Measurements from ENCODE around the gene CLCNKB.
A peak's percentile ranks its signal among the peaks of the same experiment; 100 is the strongest.
"Not testable (repeated sequence)": the region's sequence is repeated elsewhere in the genome, so short reads cannot be mapped to it uniquely, and the experiment has no call there.

Gene CLCNKB

DNA sequence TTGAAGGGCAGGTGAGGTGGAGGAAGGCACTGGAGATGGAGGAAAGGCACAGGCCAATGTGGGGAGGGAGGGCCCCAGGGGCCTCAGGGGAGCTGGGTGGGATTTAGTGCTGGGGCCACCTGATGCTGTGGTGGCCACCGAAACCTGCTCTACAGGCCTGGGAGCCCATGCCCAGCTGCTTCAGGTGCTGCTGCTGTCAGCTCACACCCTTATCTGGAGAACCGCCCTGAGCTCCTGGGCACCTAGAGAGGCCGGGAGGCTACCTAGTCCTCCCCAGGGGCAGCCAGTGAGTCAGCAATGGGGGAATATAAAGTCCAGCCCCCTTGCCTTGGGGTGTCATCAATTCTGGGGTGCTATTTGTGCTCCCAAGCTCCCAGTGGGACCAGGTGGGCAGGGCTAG, 17.7 kb downstream of the CLCNKB start:
- DNase-seq (ENCODE audit: low spot score): no peak

DNA sequence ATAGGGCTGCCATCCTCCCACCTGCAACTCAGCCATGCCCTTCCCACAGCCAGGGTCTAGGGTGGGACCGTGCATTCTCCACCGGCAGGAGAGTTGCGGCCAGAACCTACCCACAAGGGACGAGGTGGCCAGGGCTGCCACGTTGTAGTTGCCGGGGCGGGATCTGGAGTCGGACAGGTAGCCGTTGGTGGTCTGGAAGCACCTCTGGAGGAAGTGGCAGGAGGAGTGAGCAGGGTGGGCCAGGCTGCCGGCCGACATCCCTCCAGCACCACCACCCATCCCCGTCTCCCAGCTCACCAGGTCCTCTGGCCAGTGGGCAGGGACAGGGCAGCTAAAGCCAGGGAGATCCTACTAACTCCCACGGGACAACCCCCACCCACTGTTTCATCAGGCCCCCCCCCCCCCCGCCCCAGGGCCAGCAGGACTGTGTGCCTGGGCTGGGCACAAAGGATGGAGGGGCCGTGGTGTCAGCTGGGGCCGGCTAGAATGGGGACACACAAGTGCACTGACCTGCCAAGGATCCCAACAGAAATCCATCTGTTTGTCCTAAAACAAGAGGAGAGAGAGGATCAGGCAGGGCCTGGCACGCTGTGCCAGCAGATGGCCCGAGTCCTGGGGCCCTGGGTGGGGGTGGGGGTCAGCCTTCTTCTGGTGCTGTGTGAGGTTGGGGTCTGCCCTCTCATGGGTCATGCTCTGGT, 18.6 kb downstream of the CLCNKB start:
- not testable (repeated sequence) for DNase-seq (ENCODE audit: low spot score)

DNA sequence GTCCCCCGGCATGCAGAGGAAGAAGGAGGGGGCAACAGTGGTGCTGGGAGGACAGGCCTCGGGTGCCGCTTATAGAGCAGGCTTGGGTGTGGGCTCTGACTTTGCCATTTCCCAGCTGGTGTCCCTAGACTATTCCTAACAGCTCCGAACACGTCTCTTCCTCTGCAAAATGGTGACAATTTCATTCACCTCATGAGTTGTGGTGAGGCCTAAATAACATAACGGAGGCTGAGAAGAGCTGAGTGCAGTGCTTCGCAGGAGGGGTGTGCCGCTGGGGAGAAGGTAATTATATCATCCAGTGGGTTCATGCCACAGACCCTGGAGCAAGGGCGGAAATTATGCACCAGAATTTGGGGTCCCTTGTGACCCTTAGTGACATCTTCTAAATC, 19.1 kb downstream of the CLCNKB start:
- DNase-seq (ENCODE audit: low spot score): not testable (repeated sequence)

DNA sequence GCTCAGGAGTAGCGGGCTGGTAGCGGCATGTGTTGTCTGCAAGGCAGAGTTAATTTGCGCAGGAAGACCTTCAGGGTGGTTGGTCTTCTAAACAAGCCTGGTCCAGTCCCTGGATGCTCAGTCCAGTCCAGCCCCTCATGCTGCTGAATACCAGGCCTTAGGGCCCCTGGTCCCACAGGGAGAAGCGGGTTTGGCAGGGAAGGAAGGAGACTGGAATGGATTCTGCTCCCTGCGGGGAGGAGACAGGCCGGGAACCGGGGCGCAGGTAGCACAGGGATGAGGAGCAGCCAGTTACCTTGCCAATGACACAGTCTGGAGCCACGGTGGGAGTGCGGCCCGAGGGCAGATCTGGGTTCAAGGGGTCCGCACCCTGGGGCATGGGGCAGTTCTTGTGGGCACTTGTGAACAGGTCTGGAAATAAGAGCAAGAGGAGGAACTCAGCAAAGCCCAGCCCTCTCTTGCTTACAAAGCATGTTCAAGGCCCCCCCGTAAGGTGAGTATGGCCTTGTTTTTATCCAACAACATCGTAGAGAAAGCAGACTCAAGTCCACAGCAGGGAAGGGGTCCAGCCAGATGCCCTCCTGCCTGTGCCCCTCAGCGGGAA, 19.7 kb downstream of the CLCNKB start:
- DNase-seq (ENCODE audit: low spot score): no peak

DNA sequence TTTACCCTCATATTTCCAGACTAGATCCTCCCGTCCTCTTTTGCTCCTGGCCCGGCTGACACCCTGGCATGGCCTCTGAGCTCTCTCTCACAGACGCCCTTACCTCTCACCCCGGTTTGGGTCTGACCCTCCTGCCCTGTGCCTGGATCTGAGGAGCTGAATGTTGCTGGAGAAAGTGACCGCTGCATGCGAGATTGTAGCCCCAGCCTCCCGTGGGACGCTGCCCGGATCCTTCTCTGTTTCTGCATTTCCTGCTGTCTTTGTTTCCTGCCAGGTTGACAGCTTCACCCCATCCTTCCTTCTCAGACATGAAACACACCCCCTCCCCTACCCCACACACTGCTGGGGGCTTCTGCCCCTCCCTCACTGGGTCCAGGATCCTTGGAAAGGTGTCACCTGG, 20.3 kb downstream of the CLCNKB start:
- DNase-seq (ENCODE audit: low spot score): no peak

GRCh38 chr1:16064536-16065268, 21.1 kb downstream of the CLCNKB start:
- no peak for DNase-seq (ENCODE audit: low spot score)

DNA sequence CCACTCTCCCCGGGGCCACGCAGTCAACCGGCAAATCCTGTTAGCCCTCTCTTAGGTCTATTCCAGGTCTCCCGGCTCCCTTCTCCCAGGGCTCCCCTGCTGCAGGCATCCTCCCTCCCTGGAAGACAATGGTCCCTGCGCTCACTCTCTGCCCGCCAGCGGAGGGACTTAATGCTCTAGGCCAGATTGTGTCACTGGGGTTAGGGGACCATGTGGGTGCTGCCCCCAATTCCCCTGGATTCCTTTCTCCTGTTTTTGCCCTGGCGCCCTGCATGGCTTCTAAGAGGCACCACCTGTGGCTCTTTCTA, 21.6 kb downstream of the CLCNKB start:
- DNase-seq (ENCODE audit: low spot score): no peak

GRCh38 chr1:16066245-16066644, 22.7 kb downstream of the CLCNKB start:
- DNase-seq (ENCODE audit: low spot score): no peak

DNA sequence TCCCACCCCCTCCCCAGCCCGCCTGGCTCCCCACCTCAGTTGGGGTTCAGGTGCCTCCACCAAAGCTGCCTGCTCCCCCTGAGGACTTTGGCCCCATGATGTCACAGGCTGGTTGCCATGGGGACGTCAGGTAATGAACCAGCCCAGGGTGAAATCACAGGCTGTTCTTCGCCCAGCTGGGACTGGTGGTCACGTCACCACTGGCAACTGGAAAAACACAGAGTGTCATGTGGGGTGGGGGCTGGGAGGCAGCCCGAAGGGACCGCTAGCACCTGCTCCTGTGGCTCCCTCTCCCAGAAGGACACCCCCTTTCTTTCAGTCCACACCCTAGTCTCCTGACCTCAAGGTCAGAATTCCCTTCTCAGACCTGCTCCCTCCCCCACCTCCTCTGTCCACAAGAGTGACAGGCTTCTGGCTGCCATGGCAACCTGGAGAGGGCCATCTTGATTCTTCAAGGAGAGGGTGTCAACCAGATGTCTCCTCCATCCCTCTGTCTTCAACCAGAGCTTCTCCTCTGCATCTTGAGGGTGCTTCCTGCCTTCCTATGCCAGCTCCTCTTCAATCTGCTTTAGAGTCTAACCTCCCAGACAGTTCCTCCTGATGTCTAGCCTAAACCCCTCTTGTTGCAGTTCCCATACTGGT, 23.7 kb downstream of the CLCNKB start:
- DNase-seq (ENCODE audit: low spot score): no peak

GRCh38 chr1:16067933-16068332, 24.4 kb downstream of the CLCNKB start:
- no peak for DNase-seq (ENCODE audit: low spot score)

GRCh38 chr1:16068356-16069270, 25.0 kb downstream of the CLCNKB start:
- DNase-seq (ENCODE audit: low spot score): no peak

DNA sequence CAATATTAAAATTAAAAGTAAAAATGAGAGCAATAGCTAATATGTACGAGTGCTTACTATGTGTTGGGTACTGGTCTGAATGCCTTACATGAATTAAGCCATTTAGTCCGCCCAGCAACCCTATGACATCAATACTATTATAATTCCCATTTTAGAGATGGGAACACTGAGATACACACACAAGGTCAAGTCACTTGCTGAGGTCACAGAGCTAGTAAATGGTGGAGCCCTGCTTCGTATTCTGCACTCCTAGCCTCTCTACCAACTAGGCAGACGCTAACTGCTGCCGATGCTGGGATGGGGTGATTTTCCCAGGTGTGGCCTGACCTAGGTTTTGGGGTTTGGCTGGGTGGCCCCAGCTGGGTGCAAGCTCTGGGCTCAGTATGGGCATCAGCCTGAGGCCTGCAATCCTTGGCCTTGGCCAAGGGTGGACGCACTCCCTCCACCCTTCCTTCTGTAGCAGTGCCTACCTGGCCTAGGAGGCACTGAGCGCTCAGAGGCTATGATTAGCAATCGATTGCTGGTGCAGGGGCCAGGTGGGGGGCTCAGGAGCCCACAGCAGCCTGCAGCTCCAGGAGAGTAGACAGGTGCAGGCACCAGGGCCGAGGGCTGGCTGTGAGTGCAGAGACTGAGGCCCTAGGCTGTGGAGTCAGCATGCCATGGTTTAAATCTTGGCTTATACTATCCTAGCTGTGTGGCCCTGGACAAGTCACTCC, 27.2 kb downstream of the CLCNKB start:
- no peak for DNase-seq (ENCODE audit: low spot score)

GRCh38 chr1:16071614-16072013, 28.0 kb downstream of the CLCNKB start:
- DNase-seq (ENCODE audit: low spot score): no peak

DNA sequence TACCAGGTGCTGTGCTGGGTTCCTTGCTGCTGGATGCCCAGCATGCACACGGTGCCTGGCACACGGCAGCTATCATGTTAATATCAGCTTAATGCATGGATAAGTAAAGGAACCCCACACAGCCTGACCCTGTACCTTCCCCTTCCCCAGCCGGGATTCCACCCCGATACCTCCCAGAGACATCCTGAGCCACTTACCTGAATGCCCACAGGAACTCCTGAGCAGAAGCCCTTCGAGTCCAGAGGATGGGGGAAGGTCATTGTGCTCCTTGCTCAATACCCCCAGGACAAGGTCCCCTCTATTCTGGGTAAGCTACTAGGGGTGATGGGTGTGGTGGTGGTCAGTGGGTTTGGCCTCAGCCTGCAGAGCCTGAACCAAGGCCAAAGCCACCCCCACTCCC, 28.5 kb downstream of the CLCNKB start:
- no peak for DNase-seq (ENCODE audit: low spot score)

GRCh38 chr1:16072616-16073484, 29.3 kb downstream of the CLCNKB start:
- DNase-seq (ENCODE audit: low spot score): peak; percentile 59

DNA sequence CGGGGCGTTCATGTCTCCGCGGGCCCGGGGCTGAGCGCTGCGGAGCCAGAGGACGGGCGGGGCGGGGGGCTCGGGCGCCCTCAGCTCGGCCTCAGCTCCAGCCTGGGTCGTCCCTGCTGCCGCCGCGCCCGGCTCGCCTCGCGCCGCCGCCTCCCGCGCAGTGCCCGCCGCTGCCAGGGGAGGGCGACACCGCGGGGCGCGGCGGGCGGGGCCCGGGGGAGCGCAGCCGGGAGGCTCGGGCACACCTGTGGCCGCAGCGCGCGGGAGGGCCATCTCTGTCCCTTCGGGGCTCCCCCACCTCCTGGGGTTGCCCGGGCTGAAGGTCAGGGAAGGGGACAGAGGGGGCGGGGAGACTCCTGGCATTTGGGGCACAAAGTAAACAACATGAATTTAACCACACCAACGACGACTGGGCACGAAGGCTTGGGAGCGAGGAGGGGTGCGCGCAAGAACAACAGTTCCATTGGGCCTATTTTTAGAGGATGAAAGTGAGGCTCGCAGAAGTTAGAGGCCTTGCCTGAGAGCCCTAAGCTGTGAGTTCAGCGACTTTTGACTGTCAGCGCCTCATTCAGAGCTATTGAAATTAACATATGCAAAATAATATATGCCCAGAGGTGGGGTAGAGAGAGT, 30.0 kb downstream of the CLCNKB start, which contains the start of gene FAM131C:
Gene FAM131C (minus strand): TSS at position 162 of the 630 bp plus-strand sequence. CDS start 209 bp downstream, outside the sequence.
- DNase-seq (ENCODE audit: low spot score): peak; percentile 93

DNA sequence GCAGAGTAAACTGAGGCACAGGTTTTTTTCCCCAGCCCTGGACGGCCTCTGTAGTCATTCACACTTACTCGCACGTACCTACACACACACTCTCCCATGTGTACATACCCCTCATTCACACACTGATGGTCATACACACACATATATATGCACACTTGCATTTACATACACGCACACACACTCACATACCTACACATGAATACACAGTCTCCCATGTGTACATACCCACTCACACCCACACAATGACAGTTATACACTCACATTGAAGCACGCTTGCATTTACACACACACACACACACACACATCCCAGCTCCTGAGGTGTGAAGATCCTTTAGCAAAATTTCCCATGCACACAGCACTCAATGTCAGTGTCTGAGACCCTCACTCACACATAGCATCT, 30.6 kb downstream of the CLCNKB start:
- DNase-seq (ENCODE audit: low spot score): no peak

DNA sequence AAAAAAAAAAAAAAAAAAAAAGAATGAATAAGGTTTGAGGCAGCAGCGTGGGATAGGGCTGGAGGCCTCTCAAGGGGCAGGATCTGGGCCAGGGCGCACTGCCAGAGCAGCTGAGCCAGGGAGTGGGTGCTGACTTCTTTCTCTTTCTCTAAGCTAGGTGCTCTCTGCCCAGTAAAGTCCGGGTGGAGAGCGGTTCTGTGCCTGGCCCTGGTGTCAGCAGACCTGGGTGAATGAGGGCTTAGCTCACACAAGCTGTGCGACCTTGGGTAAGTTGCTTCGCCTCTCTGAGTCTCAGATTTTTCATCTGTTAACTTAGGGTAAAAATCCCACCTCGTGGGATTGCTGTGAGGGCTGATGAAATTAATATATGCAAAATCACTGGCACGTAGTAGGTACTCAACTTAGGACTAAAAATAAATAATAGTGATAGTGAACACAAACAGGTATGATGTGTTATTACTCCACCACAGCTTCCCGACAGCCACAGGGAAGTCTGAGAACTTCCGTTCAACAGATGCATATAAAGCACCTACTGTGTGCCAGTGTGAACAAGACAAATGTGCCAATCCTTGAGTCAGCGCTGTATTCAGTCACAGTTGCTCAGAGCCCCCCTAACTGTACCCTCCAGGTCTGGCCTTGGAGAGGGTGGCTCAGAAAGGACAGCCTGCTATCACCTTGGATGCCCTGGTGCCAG, 31.9 kb downstream of the CLCNKB start:
- no peak for DNase-seq (ENCODE audit: low spot score)
